Frontal cortex (tissue), 4 donors: ENCODE results near the gene SASH3. TPM values are rescaled to one million over a fixed set of nuclear protein-coding genes. Genes with fewer than 3 reads are reported as not detected.

Source experiments
- DNase-seq, 2 donors: peaks; one replicate each; pipeline ENCODE4 v3.0.0; 2012; ENCODE audit warnings: low spot score in 2 of 2
- FAIRE-seq: peaks from 2 replicates; lab custom pipeline; 2012; peaks lifted over from hg19 to GRCh38; lab: Jason Lieb, UNC
- total RNA-seq: library from RNA; depleted of rRNA; stranded (reverse); fragments of >200 nt; gene quantifications from one replicate; pipeline ENCODE4 v1.2.3, GENCODE V29; 2014
- donor health status: control.
- donor health status: control.
- donor health status: control.

Gene SASH3
- total RNA-seq, 1 donor from 2014 or later: 0.82 TPM

GRCh38 chrX:129755779-129756650, 23.7 kb upstream of the SASH3 start:
- FAIRE-seq: no peak
- DNase-seq: no peak

- DNase-seq (peak in 1 of 2 donors; percentile 33), FAIRE-seq (no peak)
Measured at GRCh38 chrX:129759576-129760061, 20.1 kb upstream of the SASH3 start.

GRCh38 chrX:129760155-129760554, 19.6 kb upstream of the SASH3 start:
- no peak for DNase-seq
- FAIRE-seq: no peak

GRCh38 chrX:129760981-129761380, 18.8 kb upstream of the SASH3 start:
- no peak for FAIRE-seq

GRCh38 chrX:129761596-129761995, 18.2 kb upstream of the SASH3 start:
- no peak for FAIRE-seq
- DNase-seq: no peak

More at GRCh38 chrX:129760981-129761380, 18.8 kb upstream of the SASH3 start:
- DNase-seq: no peak

- FAIRE-seq (no peak), DNase-seq (no peak)
Measured at GRCh38 chrX:129762448-129762847, 17.3 kb upstream of the SASH3 start.

GRCh38 chrX:129763666-129764065, 16.1 kb upstream of the SASH3 start:
- DNase-seq: no peak
- FAIRE-seq: no peak

- no peak for DNase-seq
- FAIRE-seq: no peak
Measured at GRCh38 chrX:129768186-129768585, 11.6 kb upstream of the SASH3 start.

- FAIRE-seq (no peak), DNase-seq (no peak)
Measured at GRCh38 chrX:129768586-129769466, 10.9 kb upstream of the SASH3 start.

GRCh38 chrX:129769467-129770154, 10.1 kb upstream of the SASH3 start:
- no peak for DNase-seq
- FAIRE-seq: no peak

- FAIRE-seq: no peak
- DNase-seq: no peak
Measured at GRCh38 chrX:129771266-129771995, 8.3 kb upstream of the SASH3 start.

- no peak for FAIRE-seq
- DNase-seq: no peak
Measured at GRCh38 chrX:129772796-129773431, 6.8 kb upstream of the SASH3 start.

GRCh38 chrX:129773649-129774458, 5.9 kb upstream of the SASH3 start:
- DNase-seq (no peak), FAIRE-seq (no peak)

- DNase-seq (no peak), FAIRE-seq (no peak)
Measured at GRCh38 chrX:129777218-129778030, 2.3 kb upstream of the SASH3 start.

GRCh38 chrX:129779086-129779672, 570 bp upstream of the SASH3 start:
- no peak for DNase-seq
- no peak for FAIRE-seq

- FAIRE-seq: no peak
- DNase-seq: no peak
Measured at GRCh38 chrX:129780441-129781105, 824 bp downstream of the SASH3 start.
